GM08714 (cell line): Measurements from ENCODE around the gene ERAL1.
"Not testable (repeated sequence)": the region's sequence is repeated elsewhere in the genome, so short reads cannot be mapped to it uniquely, and the experiment has no call there.

Source experiments
- H3K4me3 ChIP-seq: fragments of 200-500 bp; sonication (Bioruptor generic); 2 replicates; pipeline ENCODE4 v1.5.1; 2014; ENCODE audit warnings: mild to moderate bottlenecking, low read length, inconsistent platforms
- ZNF274 ChIP-seq: IDR thresholded peaks from 2 replicates; pipeline ENCODE4 v1.6.1; 2012; ENCODE audit warnings: mild to moderate bottlenecking, low read depth, low read length

Gene ERAL1

DNA sequence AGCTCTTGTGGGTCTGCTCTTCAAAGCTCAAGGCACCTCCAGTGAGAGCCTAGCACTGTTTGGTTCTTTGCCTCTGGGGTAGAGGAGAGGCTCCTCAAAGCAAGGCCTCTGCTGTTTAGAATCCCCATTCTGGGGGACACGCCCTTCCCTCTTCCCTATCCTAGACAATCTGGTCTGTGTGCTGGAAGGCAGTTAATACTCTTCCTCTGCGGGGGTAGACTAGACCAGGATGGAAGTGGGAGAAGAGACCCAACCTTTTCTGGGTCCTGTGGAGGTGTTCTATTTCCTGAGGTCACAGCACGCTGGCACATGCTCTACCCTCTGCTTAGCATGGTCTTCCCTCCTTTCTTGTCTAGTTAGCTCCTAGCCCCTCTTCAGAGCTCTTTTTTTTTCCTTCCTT is 7.7 kb downstream of the ERAL1 start:
- no peak overlapping the region for H3K4me3 ChIP-seq
- TF ChIP-seq ZNF274 = no peak

DNA sequence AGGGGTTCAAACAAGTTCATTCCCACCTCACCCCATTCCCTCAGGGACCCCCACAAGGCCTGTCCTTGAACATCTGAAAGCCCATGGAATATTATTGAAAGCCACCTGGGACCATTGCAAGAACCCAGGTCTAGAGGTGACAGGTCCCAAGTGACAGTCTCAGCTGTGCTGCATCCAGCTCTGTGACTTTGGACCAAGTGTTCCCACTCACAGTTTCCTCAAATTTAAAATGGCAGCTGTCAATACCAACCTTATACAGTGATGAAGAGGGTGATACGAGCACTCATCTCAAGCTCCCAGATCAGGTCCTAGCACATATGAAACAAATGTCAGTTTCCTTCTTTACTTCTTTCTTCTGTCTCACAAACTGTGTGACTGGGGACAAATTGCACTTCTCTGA is 9.1 kb downstream of the ERAL1 start:
- H3K4me3 ChIP-seq = no peak overlapping the region
- TF ChIP-seq ZNF274 = no peak

DNA sequence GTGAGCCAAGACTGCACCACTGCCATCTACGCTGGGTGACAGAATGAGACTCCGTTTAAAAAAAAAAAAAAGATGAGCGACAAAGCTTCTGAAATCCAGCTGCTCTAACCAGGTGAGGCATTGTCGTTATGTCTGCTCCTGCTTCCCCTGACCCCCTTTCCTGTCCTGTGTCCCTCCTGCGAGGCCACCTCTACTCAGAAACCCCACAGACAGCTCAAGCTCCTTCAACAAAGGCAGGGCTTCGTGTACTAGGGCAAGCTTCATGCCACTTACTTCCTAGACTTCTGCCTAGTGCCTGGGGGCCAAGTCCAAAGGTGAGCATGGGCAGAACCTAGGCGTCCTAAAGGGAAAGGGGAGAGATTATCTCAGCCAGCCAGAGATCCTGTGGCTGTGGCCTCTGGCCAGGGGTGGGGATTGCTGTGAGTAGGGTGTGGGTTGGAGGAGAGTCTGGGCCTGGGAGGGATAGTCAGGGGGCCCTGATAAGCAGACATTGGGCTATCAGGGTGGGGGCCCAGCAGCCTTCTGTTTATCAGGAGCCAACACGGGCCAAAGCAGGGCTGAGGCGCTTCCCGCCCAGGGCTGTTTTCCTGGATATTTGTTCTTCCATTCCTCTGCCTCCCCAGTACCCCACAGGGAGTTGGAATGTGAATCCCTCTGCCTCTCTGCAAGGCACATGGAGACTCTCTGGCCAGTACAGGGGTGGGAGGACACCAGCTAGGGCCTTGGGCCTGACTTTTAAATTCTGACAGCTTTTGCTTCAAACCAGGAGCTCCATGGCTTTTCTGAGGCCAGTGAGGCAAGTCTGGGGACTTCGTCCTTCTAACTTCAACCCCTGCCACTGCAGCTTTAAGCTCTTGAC is 10.4 kb downstream of the ERAL1 start:
- H3K4me3 ChIP-seq = no peak overlapping the region
- no peak for TF ChIP-seq ZNF274

DNA sequence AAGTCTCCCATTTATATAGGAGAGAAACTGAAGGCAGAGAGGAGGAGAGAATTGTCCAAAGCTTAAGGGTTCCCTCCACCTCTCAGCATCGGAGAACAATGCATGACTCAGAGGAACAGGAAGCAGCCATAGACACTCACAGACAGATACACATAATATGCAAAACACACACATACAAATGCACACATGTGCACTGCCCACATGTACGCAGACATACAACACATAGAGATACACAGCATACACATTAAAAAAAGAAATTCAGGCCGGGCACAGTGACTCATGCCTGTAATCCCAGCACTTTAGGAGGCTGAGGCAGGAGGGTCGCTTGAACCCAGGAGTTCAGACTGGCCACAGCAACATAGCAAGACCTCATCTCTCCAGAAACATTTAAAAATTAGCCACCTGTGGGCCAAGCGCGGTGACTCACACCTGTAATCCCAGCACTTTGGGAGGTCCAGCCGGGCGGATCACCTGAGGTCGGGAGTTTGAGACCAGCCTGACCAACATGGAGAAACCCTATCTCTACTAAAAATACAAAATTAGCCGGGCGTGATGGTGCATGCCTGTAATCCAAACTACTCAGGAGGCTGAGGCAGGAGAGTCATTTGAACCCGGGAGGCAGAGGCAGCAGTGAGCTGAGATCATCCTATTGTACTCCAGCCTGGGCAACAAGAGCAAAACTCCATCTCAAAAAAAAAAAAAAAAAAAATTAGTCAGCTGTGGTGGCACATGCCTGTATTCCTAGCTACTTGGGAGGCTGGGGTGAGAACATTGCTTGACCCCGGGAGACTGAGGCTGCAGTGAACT is 11.3 kb downstream of the ERAL1 start:
- TF ChIP-seq ZNF274 = no peak
- no peak overlapping the region for H3K4me3 ChIP-seq

DNA sequence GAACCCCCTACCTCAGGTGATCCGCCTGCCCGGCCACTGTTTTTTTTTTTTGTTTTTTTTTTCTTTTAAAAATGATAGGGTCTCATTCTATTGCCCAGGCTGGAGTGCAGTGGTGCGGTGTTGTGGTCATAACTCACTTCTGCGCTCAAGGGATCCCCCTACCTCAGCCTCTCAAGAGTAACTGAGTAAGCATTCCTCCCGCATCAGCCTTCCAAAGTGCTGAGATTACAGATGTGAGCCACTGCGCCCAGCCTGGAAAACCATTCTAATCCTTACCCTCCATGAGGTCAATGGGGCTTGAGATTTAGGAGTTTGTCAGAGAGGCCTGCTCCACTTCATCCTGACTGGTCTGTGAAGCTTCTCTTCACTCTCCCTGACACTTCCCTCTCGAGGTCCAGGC is 12.5 kb downstream of the ERAL1 start:
- TF ChIP-seq ZNF274 = no peak
- H3K4me3 ChIP-seq = no peak overlapping the region

DNA sequence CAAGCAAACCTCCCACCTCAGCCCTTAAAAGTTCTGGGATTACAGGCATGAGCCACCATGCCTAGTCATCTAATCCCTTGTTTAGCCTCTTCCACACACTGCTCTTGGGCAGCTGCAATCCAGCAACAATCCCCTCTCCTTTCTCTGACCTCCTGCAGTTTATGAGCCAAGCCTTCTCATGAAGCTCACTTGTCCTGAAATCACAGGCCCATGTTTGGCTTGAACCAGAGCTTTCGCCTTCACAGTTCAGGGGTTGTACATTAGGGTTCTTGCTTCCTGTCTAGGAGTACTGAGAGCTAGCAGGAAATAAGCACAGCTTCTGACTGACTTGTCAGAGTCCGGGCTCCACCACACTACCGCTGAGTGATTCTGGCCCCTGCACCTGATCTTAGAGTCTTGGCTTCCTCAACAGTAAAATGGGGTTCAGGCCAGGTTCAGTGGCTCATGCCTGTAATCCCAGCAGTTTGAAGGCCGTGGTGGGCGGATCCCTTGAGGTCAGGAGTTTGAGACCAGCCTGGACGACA is 16.3 kb downstream of the ERAL1 start:
- no peak overlapping the region for H3K4me3 ChIP-seq
- no peak for TF ChIP-seq ZNF274

DNA sequence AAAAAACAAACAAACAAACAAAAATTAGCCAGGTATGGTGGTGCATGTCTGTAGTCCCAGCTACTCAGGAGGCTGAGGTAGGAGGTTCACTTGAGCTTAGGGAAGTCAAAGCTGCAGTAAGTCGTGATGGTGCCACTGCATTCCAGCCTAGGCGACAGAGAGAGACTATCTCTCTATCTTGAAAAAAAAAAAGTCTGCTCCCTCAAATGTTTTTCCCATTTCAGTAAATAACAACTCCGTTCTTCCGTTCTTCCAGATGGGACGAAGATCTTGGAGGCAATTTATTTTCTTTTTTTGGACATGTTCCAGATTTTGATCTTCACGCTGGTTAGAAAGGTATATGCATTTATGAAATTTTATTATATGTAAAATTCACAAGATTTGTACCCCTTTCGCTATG is 19.0 kb downstream of the ERAL1 start:
- TF ChIP-seq ZNF274 = no peak
- no peak overlapping the region for H3K4me3 ChIP-seq

DNA sequence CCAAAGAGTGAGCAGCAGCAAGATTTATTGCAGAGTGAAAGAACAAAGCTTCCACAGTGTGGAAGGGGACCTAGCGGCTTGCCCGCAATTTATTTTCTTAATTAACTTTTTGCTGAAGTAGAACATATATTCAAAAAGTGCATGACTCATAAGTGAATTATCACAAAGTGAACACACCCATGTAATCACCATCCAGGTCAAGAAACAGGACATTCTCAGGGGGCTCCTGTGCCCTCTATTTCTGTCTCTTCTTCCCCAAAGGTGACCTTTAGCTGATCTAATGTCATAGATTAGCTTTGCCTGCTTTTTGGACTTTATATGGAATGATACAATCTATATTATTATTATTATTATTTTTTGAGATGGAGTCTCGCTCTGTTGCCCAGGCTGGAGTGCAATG is 19.9 kb downstream of the ERAL1 start:
- TF ChIP-seq ZNF274 = no peak
- no peak overlapping the region for H3K4me3 ChIP-seq

DNA sequence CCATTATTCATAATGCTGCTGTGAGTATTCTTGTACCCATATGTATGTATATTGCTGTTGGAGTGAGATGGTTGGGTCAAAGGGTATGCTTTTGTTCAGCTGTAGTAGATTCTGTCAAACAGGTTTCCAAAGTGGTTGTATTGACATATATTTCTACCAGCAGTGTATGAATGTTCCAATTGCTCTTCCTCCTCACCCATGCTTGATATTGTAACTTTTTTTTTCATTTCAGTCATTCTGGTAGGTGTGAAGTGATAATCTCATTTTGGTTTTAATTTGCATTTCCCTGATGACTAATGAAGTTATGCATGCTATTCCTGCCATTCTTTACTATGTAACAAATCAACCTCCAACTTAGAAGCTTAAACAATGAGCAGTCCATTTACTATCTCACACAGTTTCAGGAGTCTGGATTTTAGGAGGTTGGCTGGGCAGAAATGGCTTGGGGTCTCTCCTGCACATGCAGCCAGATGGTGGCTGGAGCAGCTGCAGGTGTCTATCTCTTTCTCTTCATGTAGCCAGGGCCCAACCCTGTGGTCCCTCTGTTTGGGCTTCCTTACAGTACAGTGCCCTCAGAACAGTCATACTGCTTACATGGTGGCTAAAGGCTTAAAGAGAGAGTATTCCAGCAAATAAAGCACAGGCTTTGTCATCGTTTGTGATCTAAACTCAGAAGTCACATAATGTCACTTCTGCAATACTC is 21.2 kb downstream of the ERAL1 start:
- H3K4me3 ChIP-seq = no peak overlapping the region
- TF ChIP-seq ZNF274 = no peak

DNA sequence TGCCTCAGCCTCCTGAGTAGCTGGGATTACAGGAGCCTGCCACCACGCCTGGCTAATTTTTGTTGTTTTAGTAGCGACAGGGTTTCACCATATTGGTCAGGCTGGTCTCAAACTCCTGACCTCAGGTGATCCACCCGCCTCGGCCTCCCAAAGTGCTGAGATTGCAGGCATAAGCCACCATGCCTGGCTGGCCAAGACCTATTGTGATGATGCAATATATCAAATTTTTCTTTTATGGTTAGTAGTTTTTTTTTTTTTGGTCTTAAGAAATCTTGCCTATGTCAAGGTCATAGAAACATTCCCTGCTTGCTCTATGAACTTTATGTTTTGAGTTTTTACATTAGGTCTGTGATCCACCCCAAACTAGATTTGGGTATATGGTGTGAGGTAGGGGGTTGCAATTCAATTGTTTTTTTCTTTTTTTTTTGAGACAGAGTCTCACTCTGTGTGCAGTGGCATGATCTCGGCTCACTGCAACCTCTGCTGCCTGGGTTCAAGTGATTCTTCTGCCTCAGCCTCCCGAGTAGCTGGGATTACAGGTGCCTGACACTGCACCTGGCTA is 22.4 kb downstream of the ERAL1 start:
- not testable (repeated sequence) for H3K4me3 ChIP-seq

DNA sequence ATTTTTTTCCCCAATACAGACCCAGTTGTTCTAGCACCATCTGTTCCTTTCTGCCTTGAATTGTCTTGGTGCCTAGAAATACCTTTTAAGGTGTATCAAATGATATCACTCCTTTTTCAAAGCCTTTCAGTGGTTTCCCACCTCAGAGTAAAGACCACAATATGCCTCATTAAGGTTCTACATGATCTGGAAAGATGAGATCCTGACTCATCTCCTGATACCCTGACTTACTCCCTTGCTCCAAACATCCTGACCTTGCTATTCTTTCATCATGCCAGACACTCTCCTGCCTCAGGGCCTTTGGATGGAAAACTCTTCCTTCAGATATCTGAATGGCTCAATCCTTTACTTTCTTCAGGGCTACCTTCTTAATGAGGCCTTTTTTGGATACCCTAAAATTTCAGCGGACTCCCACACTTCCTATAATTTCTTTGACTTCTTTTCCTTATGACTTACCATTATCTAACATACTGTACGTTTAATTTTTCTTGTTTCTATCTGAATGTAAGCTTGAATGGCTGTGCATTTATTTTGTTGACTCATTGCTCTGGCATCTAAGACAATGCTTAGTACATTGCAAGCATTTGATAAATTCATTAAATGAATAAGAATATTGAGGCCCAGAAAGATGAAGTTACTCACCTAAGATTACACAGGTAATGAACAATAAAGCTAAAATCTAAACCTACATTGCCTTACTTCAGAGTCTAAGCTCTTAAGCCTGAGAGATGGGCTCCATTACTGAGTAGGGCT is 23.5 kb downstream of the ERAL1 start:
- no peak for TF ChIP-seq ZNF274
- H3K4me3 ChIP-seq = no peak overlapping the region

DNA sequence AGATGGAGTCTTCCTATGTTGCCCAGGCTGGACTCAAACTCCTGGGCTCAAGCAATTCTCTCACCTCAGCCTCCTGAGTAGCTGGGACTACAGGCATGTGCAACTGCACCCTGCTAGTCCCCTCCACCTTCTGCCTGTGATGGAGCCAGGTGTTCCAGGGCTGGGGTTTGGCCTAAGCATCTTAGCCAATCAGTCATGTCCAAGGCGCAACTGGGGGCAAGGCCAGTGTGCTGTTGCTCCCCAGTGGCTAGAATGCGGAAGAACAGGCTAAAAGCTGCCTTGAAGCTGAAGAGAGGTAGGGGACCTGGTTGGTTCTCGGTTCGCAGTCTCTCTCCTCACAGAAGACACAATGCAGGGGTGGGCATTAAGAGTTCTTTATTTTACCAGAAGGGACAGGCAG is 24.2 kb downstream of the ERAL1 start:
- TF ChIP-seq ZNF274 = no peak
- H3K4me3 ChIP-seq = no peak overlapping the region

DNA sequence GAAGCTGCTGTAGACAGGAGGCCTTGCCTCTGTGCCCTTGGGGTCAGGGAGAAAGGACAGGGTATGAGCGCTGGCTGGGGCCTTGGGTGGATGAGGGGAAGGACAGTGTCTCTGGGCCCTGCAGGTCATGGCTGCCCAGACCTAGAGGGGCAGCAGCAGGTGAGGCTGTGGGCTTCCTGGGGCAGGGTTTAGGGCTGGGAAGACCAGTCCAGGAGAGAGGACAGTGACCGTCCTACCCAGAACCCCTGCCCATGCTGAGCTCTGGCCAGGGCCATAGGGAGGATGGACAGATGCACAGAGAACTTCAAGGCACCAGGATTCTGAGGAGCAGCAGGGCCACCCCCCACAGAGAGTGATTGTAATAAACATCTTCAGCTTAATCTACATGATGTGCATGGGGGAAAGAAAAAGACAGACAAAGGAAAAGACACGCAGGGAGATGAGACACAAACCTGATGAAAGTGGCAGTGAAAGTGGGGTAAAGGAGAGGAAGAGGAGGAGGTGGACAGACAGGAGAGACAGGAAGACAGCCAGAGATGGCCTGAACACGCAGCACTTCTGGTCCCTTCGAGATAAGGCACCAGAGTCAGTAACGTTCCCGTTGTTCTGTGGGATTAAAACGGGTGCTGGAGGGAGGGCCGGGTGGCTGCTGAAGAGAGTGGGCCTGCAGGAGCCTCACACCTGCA is 25.2 kb downstream of the ERAL1 start:
- H3K4me3 ChIP-seq = no peak overlapping the region
- no peak for TF ChIP-seq ZNF274
